ENCODE results near the gene HCFC1R1. TPM values are rescaled to one million over a fixed set of nuclear protein-coding genes. Genes with fewer than 3 reads are reported as not detected.

Gene HCFC1R1
- total and polyA plus RNA-seq, 2 donors (not counting 1 experiment from before 2014, with no cell fraction given): 17.9 to 24.8 TPM

DNA sequence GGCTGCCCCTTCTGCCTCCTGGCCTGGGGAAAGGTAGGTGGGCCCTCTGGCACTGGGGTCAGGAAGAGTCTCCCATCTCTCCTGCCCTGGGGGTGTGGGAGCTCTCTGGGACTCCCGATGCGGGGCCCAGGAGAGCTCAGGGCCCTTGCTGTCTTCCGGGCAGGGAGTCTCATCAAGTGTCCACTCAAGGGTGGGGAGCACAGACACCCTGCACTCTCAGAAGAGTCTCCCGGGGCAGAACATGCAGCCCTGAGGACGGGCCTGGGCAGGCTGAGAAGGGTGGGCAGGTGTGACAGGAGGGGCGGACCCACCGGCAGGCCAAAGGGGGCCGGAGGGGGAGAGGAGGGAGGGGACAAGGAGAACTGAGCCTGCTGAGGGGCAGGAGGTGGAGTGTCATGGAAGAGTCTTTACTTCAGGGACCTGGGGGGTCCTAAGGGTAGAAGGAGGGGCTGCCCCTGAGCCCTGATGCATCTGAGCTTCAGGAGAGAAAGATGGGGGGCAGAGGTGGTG, 35.1 kb downstream of the HCFC1R1 start:
- CTCF ChIA-PET: no interaction called here
- no peak for DNase-seq
- Histone ChIP-seq H3K4me2 (replicated peaks; ENCODE audit: low read depth, low read length, poor library complexity, severe bottlenecking) (no peak overlapping the region), H3K4me1 (ENCODE audit: control insufficient read depth in 2 of 2, insufficient read depth in 2 of 2, low read length in 2 of 2) (peaks cover 0 to 5% of the 10 kb centered on the region in 2 donors), H3K9ac (ENCODE audit: low read length) (no peak overlapping the region), H3K27ac (ENCODE audit: low read length in 2 of 2) (no peak overlapping the region), H3K9me3 (ENCODE audit: control extremely low read depth in 1 of 3, control insufficient read depth in 2 of 3, insufficient read depth in 1 of 3, low read length in 2 of 3) (no peaks in the 10 kb centered on the region), H3K79me2 (ENCODE audit: control insufficient read depth, insufficient read depth, low read length) (no peaks in the 10 kb centered on the region), H3K36me3 (replicated peaks in 1 of 2; ENCODE audit: control extremely low read depth in 1 of 2, control insufficient read depth in 1 of 2, extremely low read depth in 1 of 2, insufficient read depth in 2 of 2, low read length in 1 of 2) (no peaks in the 10 kb centered on the region), H2AFZ (ENCODE audit: insufficient read depth, low read depth, low read length, poor library complexity, severe bottlenecking) (no peak overlapping the region), H4K20me1 (ENCODE audit: control insufficient read depth, insufficient read depth, low read length, poor library complexity, severe bottlenecking) (no peaks in the 10 kb centered on the region), H3K4me3 (ENCODE audit: control extremely low read depth in 1 of 5, extremely low read depth in 1 of 5, insufficient read depth in 1 of 5, low read depth in 2 of 5, low read length in 4 of 5) (no peak overlapping the region), H3K27me3 (replicated peaks in 1 of 4; ENCODE audit: control extremely low read depth in 1 of 4, control insufficient read depth in 3 of 4, insufficient read depth in 4 of 4, low read length in 3 of 4) (peaks cover 0 to 4% (median 0%) of the 10 kb centered on the region in 4 experiments)
- intact Hi-C loops (cut with micrococcal nuclease): no loop called here
- H3K4me1 Mint-ChIP-seq: peaks cover 2% of the 10 kb centered on the region
- POLR2A ChIA-PET: interaction anchor here (0.7 kb wide), 1 partner anchor 210 kb away, joined by 3 read pairs; no protein-coding TSS in a partner anchor
- no peak overlapping the region for H3K27ac Mint-ChIP-seq
- ATAC-seq (ENCODE audit: low read depth): no peak
- no peaks in the 10 kb centered on the region for H3K27me3 Mint-ChIP-seq
- no peak for TF ChIP-seq EZH2 (IDR thresholded peaks at IDR 0.05; ENCODE audit: borderline replicate concordance, insufficient read depth, low read depth, low read length, poor library complexity, severe bottlenecking)
- TF ChIP-seq, protein P1, sequence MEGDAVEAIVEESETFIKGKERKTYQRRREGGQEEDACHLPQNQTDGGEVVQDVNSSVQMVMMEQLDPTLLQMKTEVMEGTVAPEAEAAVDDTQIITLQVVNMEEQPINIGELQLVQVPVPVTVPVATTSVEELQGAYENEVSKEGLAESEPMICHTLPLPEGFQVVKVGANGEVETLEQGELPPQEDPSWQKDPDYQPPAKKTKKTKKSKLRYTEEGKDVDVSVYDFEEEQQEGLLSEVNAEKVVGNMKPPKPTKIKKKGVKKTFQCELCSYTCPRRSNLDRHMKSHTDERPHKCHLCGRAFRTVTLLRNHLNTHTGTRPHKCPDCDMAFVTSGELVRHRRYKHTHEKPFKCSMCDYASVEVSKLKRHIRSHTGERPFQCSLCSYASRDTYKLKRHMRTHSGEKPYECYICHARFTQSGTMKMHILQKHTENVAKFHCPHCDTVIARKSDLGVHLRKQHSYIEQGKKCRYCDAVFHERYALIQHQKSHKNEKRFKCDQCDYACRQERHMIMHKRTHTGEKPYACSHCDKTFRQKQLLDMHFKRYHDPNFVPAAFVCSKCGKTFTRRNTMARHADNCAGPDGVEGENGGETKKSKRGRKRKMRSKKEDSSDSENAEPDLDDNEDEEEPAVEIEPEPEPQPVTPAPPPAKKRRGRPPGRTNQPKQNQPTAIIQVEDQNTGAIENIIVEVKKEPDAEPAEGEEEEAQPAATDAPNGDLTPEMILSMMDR (IDR thresholded peaks at IDR 0.05): no peak
- 89% methylated on average over 7 of the region's 8 CpGs for WGBS (ENCODE audit: insufficient coverage)
- no peak overlapping the region for H3K4me3 Mint-ChIP-seq
- H3K9me3 Mint-ChIP-seq (ENCODE audit: insufficient read depth): no peaks in the 10 kb centered on the region

DNA sequence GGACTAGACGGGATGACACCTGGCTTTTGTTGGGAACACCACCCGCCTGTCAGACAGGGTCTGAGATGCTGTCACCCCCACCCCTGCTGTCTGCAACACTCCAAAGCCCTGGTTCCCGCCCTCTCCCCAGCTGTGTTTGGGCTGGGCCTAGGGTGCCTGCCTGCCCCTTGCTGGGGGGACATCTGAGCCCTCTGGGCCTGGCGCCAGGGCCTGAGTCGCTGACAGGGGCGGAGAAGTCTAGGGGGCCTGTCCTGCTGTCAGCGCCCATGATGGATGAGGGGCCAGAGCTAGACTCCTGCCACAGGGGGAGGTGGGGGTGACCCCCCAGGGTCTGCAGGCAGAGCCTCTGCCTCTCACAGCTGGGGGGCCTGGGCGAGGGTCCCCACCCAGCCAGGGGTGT, 35.9 kb downstream of the HCFC1R1 start:
- Histone ChIP-seq H3K79me2 (ENCODE audit: control insufficient read depth, insufficient read depth, low read length) (no peaks in the 10 kb centered on the region), H3K27me3 (replicated peaks in 1 of 4; ENCODE audit: control extremely low read depth in 1 of 4, control insufficient read depth in 3 of 4, insufficient read depth in 4 of 4, low read length in 3 of 4) (peaks cover 0 to 4% (median 0%) of the 10 kb centered on the region in 4 experiments), H3K4me2 (replicated peaks; ENCODE audit: low read depth, low read length, poor library complexity, severe bottlenecking) (no peak overlapping the region), H3K4me3 (ENCODE audit: control extremely low read depth in 1 of 5, extremely low read depth in 1 of 5, insufficient read depth in 1 of 5, low read depth in 2 of 5, low read length in 4 of 5) (no peak overlapping the region), H3K9me3 (ENCODE audit: control extremely low read depth in 1 of 3, control insufficient read depth in 2 of 3, insufficient read depth in 1 of 3, low read length in 2 of 3) (no peaks in the 10 kb centered on the region), H3K36me3 (replicated peaks in 1 of 2; ENCODE audit: control extremely low read depth in 1 of 2, control insufficient read depth in 1 of 2, extremely low read depth in 1 of 2, insufficient read depth in 2 of 2, low read length in 1 of 2) (no peaks in the 10 kb centered on the region), H3K9ac (ENCODE audit: low read length) (no peak overlapping the region), H2AFZ (ENCODE audit: insufficient read depth, low read depth, low read length, poor library complexity, severe bottlenecking) (no peak overlapping the region), H3K4me1 (ENCODE audit: control insufficient read depth in 2 of 2, insufficient read depth in 2 of 2, low read length in 2 of 2) (peaks cover 4 to 13% of the 10 kb centered on the region in 2 donors), H4K20me1 (ENCODE audit: control insufficient read depth, insufficient read depth, low read length, poor library complexity, severe bottlenecking) (no peaks in the 10 kb centered on the region), H3K27ac (ENCODE audit: low read length in 2 of 2) (no peak overlapping the region)
- Mint-ChIP-seq H3K9me3 (ENCODE audit: insufficient read depth) (no peaks in the 10 kb centered on the region), H3K27ac (no peak overlapping the region), H3K4me3 (no peak overlapping the region), H3K4me1 (peaks cover 6% of the 10 kb centered on the region), H3K27me3 (no peaks in the 10 kb centered on the region)
- intact Hi-C loops (cut with micrococcal nuclease): no loop called here
- ChIA-PET POLR2A (no interaction called here), CTCF (no interaction called here)
- DNase-seq (no peak), ATAC-seq (ENCODE audit: low read depth) (no peak)
- TF ChIP-seq EZH2 (IDR thresholded peaks at IDR 0.05; ENCODE audit: borderline replicate concordance, insufficient read depth, low read depth, low read length, poor library complexity, severe bottlenecking): no peak
- TF ChIP-seq, protein P1 (IDR thresholded peaks at IDR 0.05): no peak
- WGBS (ENCODE audit: insufficient coverage): 81% methylated on average over 8 of the region's 8 CpGs
